ENCODE measurements around the gene CADM2.
"Not testable (repeated sequence)": the region's sequence is repeated elsewhere in the genome, so short reads cannot be mapped to it uniquely, and the experiment has no call there.

The CADM2 gene

GRCh38 chr3:85081191-85081906 lies 122.6 kb downstream of the CADM2 start:
- no peak for DNase-seq

- DNase-seq = no peak
Observed at GRCh38 chr3:85090495-85090894, 131.7 kb downstream of the CADM2 start.

GRCh38 chr3:85100316-85100715 lies 141.5 kb downstream of the CADM2 start:
- no peak for DNase-seq

- no peak for DNase-seq
Observed at GRCh38 chr3:85102781-85103180, 144.0 kb downstream of the CADM2 start.

- DNase-seq = no peak
Observed at GRCh38 chr3:85110393-85110792, 151.6 kb downstream of the CADM2 start.

GRCh38 chr3:85120879-85121278 lies 162.1 kb downstream of the CADM2 start:
- no peak for DNase-seq

GRCh38 chr3:85132864-85133263 lies 174.1 kb downstream of the CADM2 start:
- not testable (repeated sequence) for DNase-seq

- DNase-seq = not testable (repeated sequence)
Observed at GRCh38 chr3:85133691-85134420, 175.1 kb downstream of the CADM2 start.

- DNase-seq = no peak
Observed at GRCh38 chr3:85142626-85143025, 183.8 kb downstream of the CADM2 start.

- no peak for DNase-seq
Observed at GRCh38 chr3:85148036-85148435, 189.2 kb downstream of the CADM2 start.

- no peak for DNase-seq
Observed at GRCh38 chr3:85151555-85151954, 192.8 kb downstream of the CADM2 start.

GRCh38 chr3:85153279-85153678 lies 194.5 kb downstream of the CADM2 start:
- DNase-seq = not testable (repeated sequence)

- DNase-seq = no peak
Observed at GRCh38 chr3:85159376-85159775, 200.6 kb downstream of the CADM2 start.

- no peak for DNase-seq
Observed at GRCh38 chr3:85161544-85161943, 202.8 kb downstream of the CADM2 start.

GRCh38 chr3:85162905-85163304 lies 204.1 kb downstream of the CADM2 start:
- DNase-seq = no peak

- no peak for DNase-seq
Observed at GRCh38 chr3:85164436-85164835, 205.6 kb downstream of the CADM2 start.

GRCh38 chr3:85167576-85167975 lies 208.8 kb downstream of the CADM2 start:
- no peak for DNase-seq

- DNase-seq = no peak
Observed at GRCh38 chr3:85170646-85171045, 211.9 kb downstream of the CADM2 start.

GRCh38 chr3:85171976-85172375 lies 213.2 kb downstream of the CADM2 start:
- DNase-seq = no peak

- DNase-seq = no peak
Observed at GRCh38 chr3:85176799-85177198, 218.0 kb downstream of the CADM2 start.

GRCh38 chr3:85182975-85183752 lies 224.4 kb downstream of the CADM2 start:
- no peak for DNase-seq

GRCh38 chr3:85185495-85185894 lies 226.7 kb downstream of the CADM2 start:
- DNase-seq = no peak

- DNase-seq = no peak
Observed at GRCh38 chr3:85189731-85190130, 230.9 kb downstream of the CADM2 start.

- DNase-seq = no peak
Observed at GRCh38 chr3:85193565-85193964, 234.8 kb downstream of the CADM2 start.

All from suppressor macrophage treated with lipopolysaccharide for 4 hours (primary cell).